RWPE1 (cell line): ENCODE measurements around the gene AGXT2.

Source experiments
- CTCF ChIA-PET: fragments of 350-600 bp; sonication (Branson Sonifier 250); formaldehyde crosslinking; extraction: SDS; loops from one replicate; lab custom pipeline; 2021; lab: Yijun Ruan, JAX
- POLR2A ChIA-PET: fragments of 400-600 bp; formaldehyde crosslinking; extraction: SDS; loops from one replicate; lab custom pipeline; 2020; ENCODE audit warnings: antibody characterized with exemption; ENCODE audit not compliant: low non-redundant PET; lab: Yijun Ruan, JAX
- DNase-seq: peaks from one replicate; pipeline ENCODE4 v3.0.0; 2012; ENCODE audit warnings: low spot score
- H3K27ac ChIP-seq: fragments of 450-650 bp; 2 replicates; pipeline ENCODE4 v1.5.1; 2017
- TF ChIP-seq, protein P1 (sequence below): fragments of 450-650 bp; conservative IDR thresholded peaks from 2 replicates; pipeline ENCODE4 v1.5.1; 2017; ENCODE audit warnings: low read depth, mild to moderate bottlenecking

AGXT2 gene

DNA sequence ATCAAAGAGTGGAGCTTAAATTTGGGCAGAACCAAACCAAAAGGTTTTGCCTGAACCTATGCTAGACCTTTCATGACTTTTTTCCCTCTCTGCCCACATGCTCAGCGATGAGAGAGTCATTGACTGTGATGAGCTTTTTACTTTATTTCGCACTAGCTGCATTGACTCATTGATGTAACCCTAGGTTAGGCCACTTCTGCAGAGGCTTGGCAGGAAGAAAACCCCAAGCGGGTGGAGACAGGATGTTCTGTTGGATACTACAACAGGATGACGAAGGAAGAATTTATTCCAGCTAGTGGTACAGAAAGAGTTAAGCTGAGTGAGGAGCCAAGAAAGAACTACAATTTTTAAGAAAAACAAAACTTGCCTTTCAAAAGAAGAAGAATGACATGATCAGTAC lies 18.4 kb downstream of the AGXT2 start:
- peak; percentile 21 for DNase-seq
- TF ChIP-seq, protein P1, sequence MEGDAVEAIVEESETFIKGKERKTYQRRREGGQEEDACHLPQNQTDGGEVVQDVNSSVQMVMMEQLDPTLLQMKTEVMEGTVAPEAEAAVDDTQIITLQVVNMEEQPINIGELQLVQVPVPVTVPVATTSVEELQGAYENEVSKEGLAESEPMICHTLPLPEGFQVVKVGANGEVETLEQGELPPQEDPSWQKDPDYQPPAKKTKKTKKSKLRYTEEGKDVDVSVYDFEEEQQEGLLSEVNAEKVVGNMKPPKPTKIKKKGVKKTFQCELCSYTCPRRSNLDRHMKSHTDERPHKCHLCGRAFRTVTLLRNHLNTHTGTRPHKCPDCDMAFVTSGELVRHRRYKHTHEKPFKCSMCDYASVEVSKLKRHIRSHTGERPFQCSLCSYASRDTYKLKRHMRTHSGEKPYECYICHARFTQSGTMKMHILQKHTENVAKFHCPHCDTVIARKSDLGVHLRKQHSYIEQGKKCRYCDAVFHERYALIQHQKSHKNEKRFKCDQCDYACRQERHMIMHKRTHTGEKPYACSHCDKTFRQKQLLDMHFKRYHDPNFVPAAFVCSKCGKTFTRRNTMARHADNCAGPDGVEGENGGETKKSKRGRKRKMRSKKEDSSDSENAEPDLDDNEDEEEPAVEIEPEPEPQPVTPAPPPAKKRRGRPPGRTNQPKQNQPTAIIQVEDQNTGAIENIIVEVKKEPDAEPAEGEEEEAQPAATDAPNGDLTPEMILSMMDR, result no peak
- ChIA-PET CTCF (interaction anchor here (0.6 to 1.0 kb wide), 3 partner anchors 26 to 1588 kb away, joined by 3 to 5 read pairs (median 4); no protein-coding TSS in a partner anchor), POLR2A (no interaction called here)
- no peak overlapping the region for H3K27ac ChIP-seq

DNA sequence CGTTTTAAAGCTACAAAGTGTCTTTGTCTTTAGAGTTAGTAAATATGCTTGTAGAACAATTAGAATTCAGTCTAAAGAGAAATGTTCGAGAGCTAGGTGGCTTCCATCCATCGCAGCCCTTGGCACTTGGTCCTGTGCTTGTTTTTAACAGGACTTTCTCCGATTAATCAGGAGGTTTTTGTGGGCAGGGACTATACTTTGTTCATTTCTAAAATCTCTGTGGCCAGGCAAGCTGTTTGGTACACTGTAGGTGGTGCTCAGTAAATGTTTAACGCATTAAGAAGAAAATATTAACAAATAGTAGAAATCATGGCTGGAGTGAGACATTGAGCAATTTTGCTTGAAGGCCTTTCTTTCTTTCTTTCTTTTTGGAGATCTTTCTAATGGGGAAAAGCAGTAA lies 20.8 kb downstream of the AGXT2 start:
- POLR2A ChIA-PET, result no interaction called here
- no peak overlapping the region for H3K27ac ChIP-seq
- TF ChIP-seq, protein P1, result no peak
- DNase-seq, result no peak
- CTCF ChIA-PET, result no interaction called here

DNA sequence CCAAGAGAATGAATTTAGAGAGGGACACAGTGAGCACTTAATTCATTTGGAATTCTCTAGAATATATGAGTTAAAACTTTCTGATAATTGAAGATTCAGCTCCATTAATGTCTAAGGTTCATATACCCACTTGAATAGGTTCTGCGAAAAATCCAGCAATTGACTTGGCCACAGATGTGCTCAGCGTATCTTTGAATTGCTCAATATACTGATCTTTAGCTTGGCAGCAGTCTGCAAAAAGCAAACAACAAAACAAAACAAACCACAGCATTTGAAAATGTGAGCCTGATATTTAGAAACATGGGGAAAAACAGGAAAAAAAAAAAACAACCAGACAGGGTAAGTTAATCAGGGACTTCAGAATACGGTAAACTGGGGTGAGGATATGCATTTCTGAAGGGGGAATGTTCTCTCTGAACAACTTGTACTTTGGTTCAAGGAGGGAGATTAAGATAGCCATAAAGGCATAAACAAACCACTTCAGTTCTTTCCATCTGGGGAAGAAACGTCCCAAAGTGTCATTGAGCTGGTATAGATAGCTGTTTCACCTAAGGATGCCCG lies 21.4 kb downstream of the AGXT2 start:
- DNase-seq, result no peak
- no peak overlapping the region for H3K27ac ChIP-seq
- TF ChIP-seq, protein P1, result no peak
- CTCF ChIA-PET, result no interaction called here
- POLR2A ChIA-PET, result no interaction called here

DNA sequence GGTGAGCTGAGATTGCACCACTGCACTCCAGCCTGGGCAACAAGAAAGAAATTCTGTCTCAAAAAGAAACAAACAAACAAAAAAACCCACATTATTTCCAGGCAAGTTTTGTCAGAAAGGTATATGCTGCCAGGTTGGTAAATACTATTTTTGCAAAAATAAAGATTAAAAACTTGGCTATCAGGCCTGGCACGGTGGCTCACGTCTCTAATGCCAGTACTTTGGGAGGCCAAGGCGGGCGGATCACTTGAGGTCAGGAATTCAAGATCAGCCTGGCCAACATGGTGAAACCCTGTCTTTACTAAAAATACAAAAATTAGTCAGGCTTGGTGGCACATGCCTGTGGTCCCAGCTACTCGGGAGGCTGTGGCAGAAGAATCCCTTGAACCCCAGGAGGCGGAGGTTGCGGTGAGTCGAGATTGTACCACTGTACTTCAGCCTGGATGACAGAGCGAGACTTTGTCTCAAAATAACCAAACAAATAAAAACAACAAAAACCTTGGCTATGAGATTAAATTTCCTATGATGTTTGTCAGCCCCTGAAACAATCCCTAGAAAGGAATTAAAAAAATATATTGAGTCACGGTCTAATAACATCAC lies 22.7 kb downstream of the AGXT2 start:
- ChIA-PET CTCF (no interaction called here), POLR2A (no interaction called here)
- DNase-seq, result no peak
- TF ChIP-seq, protein P1, result no peak
- H3K27ac ChIP-seq, result no peak overlapping the region

DNA sequence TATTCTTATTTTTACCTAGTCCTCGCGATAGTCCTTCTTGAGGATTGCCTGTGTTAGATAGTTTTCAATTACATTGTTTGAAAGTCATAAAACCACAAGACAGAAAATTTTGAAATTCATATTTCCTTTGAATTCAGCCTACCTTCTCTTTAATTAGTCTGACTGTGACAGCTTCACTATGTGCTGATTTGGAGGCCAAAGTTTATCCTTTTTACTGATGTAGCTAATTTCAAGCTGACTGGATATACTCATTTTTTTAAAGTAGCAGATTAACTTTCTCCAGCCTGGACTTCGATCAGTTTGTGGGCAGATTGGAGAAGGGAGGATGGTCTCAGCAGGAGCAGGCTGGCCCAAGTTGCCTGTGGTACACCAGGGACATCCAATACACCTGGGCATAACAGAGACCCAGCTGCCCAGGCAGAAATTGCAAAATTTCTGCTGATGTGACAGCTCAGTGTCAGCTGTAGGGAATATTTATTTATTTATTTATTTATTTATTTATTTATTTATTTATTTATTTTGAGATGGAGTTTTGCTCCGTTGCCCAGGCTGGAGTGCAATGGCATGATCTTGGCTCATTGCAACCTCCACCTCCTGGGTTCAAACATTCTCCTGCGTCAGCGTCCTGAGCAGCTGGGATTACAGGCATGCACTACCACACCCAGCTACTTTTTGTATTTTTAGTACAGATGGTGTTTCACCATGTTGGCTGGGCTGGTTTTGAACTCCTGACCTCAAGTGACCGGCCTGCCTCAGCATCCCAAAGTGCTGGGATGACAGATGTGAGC lies 24.2 kb downstream of the AGXT2 start:
- ChIA-PET POLR2A (no interaction called here), CTCF (interaction anchor here (0.7 kb wide), 1 partner anchor 66 kb away, joined by 3 read pairs; no protein-coding TSS in a partner anchor)
- TF ChIP-seq, protein P1, result no peak
- no peak overlapping the region for H3K27ac ChIP-seq
- no peak for DNase-seq

DNA sequence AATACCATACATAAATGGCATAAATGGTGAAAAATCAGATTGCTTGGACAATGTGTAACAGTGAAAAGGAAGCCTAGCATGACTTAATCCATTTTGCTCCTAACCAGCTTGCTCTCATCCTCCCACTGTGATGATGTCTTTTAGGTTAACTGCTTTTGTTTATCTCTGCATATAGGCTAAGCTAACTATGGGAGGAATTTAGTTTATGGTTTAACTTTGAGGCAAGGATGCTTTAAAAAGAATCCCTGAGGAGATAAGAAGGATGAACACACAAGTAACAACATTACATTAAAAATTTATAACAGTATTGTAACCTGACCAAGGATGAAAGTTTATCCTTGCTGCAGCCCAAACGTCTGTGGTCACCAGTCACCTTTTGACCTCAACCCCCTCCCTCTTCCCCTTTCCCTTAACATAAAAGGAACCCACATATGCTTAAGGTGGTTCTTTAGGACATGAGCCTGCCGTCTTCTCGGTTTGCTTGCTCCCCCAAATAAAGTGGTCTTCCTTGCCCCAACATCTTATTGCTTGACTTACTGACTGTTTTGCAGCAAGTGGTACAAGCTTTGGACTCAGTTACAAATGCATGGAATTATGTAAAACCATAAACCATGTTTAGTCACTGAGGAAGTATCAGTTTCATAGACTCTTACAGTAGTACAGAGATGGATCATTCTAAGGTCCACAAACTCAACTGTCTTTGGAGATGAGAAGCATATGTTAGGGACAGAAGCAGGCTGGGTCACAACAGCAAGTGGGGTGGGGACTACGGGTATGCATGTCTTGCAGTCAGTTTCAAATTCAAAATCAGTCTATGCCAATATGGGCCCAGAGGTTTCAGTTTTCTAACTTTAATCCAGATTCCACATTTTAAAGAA lies 31.3 kb downstream of the AGXT2 start:
- TF ChIP-seq, protein P1, result no peak
- no peak for DNase-seq
- POLR2A ChIA-PET, result no interaction called here
- no peak overlapping the region for H3K27ac ChIP-seq
- CTCF ChIA-PET, result interaction anchor here (1.2 kb wide), 1 partner anchor 13 kb away, joined by 3 read pairs; no protein-coding TSS in a partner anchor
